Esophagus squamous epithelium (tissue), 4 donors: Measurements from ENCODE around the gene MARCHF9.

Source experiments
- POLR2A ChIP-seq, 4 donors: fragments of 450-650 bp; IDR thresholded peaks; one replicate each; pipeline ENCODE4 v1.6.1; 2017; ENCODE audit warnings: antibody characterized with exemption in 4 of 4, mild to moderate bottlenecking in 4 of 4, moderate library complexity in 3 of 4
- TF ChIP-seq, protein P1 (sequence below), 6 experiments: fragments of 450-650 bp in 4 of 6; fragments of 200-600 bp in 2 of 6; sonication (generic) in 2 of 6; IDR thresholded peaks; one replicate each; pipeline ENCODE4 v1.5.1; 2016 to 2019; ENCODE audit warnings: antibody characterized with exemption in 6 of 6, mild to moderate bottlenecking in 4 of 6, moderate library complexity in 4 of 6

GRCh38 chr12:57713209-57713608 is 41.7 kb upstream of the MARCHF9 start:
- TF ChIP-seq, protein P1, sequence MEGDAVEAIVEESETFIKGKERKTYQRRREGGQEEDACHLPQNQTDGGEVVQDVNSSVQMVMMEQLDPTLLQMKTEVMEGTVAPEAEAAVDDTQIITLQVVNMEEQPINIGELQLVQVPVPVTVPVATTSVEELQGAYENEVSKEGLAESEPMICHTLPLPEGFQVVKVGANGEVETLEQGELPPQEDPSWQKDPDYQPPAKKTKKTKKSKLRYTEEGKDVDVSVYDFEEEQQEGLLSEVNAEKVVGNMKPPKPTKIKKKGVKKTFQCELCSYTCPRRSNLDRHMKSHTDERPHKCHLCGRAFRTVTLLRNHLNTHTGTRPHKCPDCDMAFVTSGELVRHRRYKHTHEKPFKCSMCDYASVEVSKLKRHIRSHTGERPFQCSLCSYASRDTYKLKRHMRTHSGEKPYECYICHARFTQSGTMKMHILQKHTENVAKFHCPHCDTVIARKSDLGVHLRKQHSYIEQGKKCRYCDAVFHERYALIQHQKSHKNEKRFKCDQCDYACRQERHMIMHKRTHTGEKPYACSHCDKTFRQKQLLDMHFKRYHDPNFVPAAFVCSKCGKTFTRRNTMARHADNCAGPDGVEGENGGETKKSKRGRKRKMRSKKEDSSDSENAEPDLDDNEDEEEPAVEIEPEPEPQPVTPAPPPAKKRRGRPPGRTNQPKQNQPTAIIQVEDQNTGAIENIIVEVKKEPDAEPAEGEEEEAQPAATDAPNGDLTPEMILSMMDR (IDR thresholded peaks at IDR 0.05), result no peak
- TF ChIP-seq POLR2A (IDR thresholded peaks at IDR 0.05), result no peak
